Panc1 (cell line): Measurements from ENCODE around the gene LNPEP.

ENCODE experiments used
- CTCF ChIP-seq: fragments of 450-650 bp; IDR thresholded peaks from 2 replicates; pipeline ENCODE4 v1.5.1; 2017; ENCODE audit warnings: mild to moderate bottlenecking
- REST ChIP-seq, 2 experiments: IDR thresholded peaks; 2 replicates each; pipeline ENCODE4 v1.6.1; 2011 to 2012; ENCODE audit warnings: low read depth in 2 of 2, control low read depth in 1 of 2, low read length in 1 of 2, mild to moderate bottlenecking in 1 of 2, moderate library complexity in 1 of 2; ENCODE audit not compliant: insufficient read depth in 1 of 2

- no peak for TF ChIP-seq CTCF
- TF ChIP-seq REST (IDR thresholded peaks at IDR 0.05; ENCODE audit: insufficient read depth in 1 of 2, low read depth in 2 of 2, low read length in 1 of 2), result no peak
These were observed 13.2 kb upstream of the LNPEP start for GRCh38 chr5:96922499-96923244.
